ENCODE results near the gene PLA2G5.
"Not testable (repeated sequence)": the region's sequence is repeated elsewhere in the genome, so short reads cannot be mapped to it uniquely, and the experiment has no call there.

Gene PLA2G5

GRCh38 chr1:20069874-20070273, at the start of gene PLA2G5:
Gene PLA2G5, plus strand, starts transcription at chr1:20070194. Its CDS starts 14,637 bp downstream, at chr1:20084831.
- DNase-seq: no peak

- DNase-seq: no peak
Measured at GRCh38 chr1:20028125-20028524, 41.9 kb upstream of the PLA2G5 start.

- DNase-seq: no peak
Measured at GRCh38 chr1:20028726-20029125, 41.3 kb upstream of the PLA2G5 start.

- no peak for DNase-seq
Measured at GRCh38 chr1:20029178-20029912, 40.6 kb upstream of the PLA2G5 start.

- not testable (repeated sequence) for DNase-seq
Measured at GRCh38 chr1:20030436-20031151, 39.4 kb upstream of the PLA2G5 start.

GRCh38 chr1:20031161-20031560, 38.8 kb upstream of the PLA2G5 start:
- DNase-seq: no peak

- DNase-seq: no peak
Measured at GRCh38 chr1:20031836-20032235, 38.2 kb upstream of the PLA2G5 start.

GRCh38 chr1:20032425-20032824, 37.6 kb upstream of the PLA2G5 start:
- DNase-seq: no peak

- no peak for DNase-seq
Measured at GRCh38 chr1:20033420-20033819, 36.6 kb upstream of the PLA2G5 start.

GRCh38 chr1:20035114-20035513, 34.9 kb upstream of the PLA2G5 start:
- DNase-seq: no peak

- DNase-seq: no peak
Measured at GRCh38 chr1:20037877-20038276, 32.1 kb upstream of the PLA2G5 start.

GRCh38 chr1:20047096-20047495, 22.9 kb upstream of the PLA2G5 start:
- no peak for DNase-seq

- DNase-seq: no peak
Measured at GRCh38 chr1:20048563-20048962, 21.4 kb upstream of the PLA2G5 start.

- not testable (repeated sequence) for DNase-seq
Measured at GRCh38 chr1:20049056-20049798, 20.8 kb upstream of the PLA2G5 start.

- DNase-seq: no peak
Measured at GRCh38 chr1:20051218-20051829, 18.7 kb upstream of the PLA2G5 start.

- no peak for DNase-seq
Measured at GRCh38 chr1:20052386-20052785, 17.6 kb upstream of the PLA2G5 start.

- DNase-seq: no peak
Measured at GRCh38 chr1:20057886-20058420, 12.0 kb upstream of the PLA2G5 start.

GRCh38 chr1:20058531-20058930, 11.5 kb upstream of the PLA2G5 start:
- DNase-seq: no peak

GRCh38 chr1:20059847-20060246, 10.1 kb upstream of the PLA2G5 start:
- DNase-seq: no peak

GRCh38 chr1:20060791-20061190, 9.2 kb upstream of the PLA2G5 start:
- DNase-seq: not testable (repeated sequence)

GRCh38 chr1:20061866-20062265, 8.1 kb upstream of the PLA2G5 start:
- DNase-seq: no peak

GRCh38 chr1:20063861-20064292, 6.1 kb upstream of the PLA2G5 start:
- DNase-seq: no peak

- DNase-seq: no peak
Measured at GRCh38 chr1:20068722-20069121, 1.3 kb upstream of the PLA2G5 start.

All from NCI-H1048 (cell line).